AG04450 (cell line): Measurements from ENCODE around the gene CATSPER3. TPM values are rescaled to one million over a fixed set of nuclear protein-coding genes. Genes with fewer than 3 reads are reported as not detected.

Experiments used
- CTCF ChIA-PET: fragments of 300-600, 350-600 bp; formaldehyde crosslinking; extraction: SDS; loops from one replicate; lab custom pipeline; 2022; ENCODE audit warnings: antibody characterized with exemption, inconsistent platforms; lab: Charles Lee
- POLR2A ChIA-PET: fragments of 350-600 bp; formaldehyde crosslinking; extraction: SDS; loops from one replicate; lab custom pipeline; 2021; ENCODE audit warnings: antibody characterized with exemption, inconsistent platforms; lab: Yijun Ruan, JAX
- DNase-seq: peaks from one replicate; pipeline ENCODE4 v3.0.0-alpha.2; 2011; ENCODE audit warnings: low read depth, low spot score
- H3K27ac ChIP-seq: one replicate; pipeline ENCODE4 v1.5.1; 2012; ENCODE audit warnings: low read depth, low read length, control low read depth
- H3K27me3 ChIP-seq: one replicate; pipeline ENCODE4 v1.6.0; 2012; ENCODE audit warnings: low read length; ENCODE audit not compliant: control insufficient read depth, insufficient read depth
- H3K4me3 ChIP-seq: 2 replicates; pipeline ENCODE4 v1.5.1; 2011; ENCODE audit warnings: mild to moderate bottlenecking, low read depth, low read length, control low read depth
- H3K9me3 ChIP-seq: 2 replicates; pipeline ENCODE4 v1.5.1; 2012; ENCODE audit warnings: low read length; ENCODE audit not compliant: control insufficient read depth, insufficient read depth
- polyA plus RNA-seq: library from polyadenylated mRNA; depleted of rRNA; stranded (reverse); fragments of >200 nt; gene quantifications from 2 replicates; pipeline ENCODE4 v1.2.3, GENCODE V29; 2011
- TF ChIP-seq, protein P1 (sequence below): IDR thresholded peaks from 2 replicates; pipeline ENCODE4 v1.5.1; 2011; ENCODE audit warnings: low read depth, low read length, control low read depth, inconsistent platforms

The CATSPER3 gene
- polyA plus RNA-seq, 1 experiment, result 0.22 TPM

DNA sequence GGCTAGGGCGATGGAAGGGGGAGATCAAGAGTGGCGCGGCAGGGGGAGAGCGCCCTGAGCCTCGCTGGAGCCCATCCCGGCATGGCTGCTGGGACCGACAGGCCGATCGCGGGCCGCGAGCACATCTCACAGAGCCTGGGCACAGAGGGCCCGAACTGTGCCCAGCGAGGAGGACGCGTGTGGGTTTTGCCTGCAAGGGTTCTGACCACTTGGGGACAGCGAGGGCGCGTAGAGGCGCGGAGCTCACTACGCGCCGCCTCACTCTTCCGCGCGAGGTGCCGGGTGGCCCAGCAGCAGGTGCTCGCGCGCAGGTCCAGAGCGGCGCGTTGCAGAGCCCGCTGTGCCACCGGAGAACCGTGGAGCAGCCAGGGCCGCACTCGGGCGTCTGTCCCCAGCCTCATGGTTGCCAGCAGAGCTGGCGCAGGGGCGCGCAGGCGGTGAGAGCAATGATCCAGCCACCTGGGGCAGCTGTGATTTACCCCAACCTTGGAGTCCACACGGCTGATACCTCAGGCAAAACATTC lies 82.6 kb downstream of the CATSPER3 start:
- DNase-seq, result no peak

DNA sequence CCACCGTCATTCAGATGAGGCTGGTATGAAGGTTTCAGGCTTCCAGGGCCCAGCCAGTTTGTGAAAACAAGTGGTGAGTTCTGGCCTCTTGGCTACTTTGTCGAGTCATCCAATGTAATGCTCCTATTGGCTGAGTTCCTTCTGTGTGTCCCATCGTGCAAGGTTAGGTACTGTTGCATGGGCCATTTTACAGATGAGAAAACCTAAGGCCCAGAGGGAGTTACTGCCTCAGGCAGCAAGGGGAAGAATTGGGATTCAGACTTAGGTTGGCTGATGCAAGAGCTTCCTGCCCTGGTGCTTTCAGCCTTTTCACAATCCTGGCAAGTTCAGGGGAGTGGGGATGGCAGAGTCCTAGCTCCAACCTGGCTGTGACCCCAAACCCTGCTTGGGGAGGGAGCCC lies 83.7 kb downstream of the CATSPER3 start:
- Histone ChIP-seq H3K27ac (no peak overlapping the region), H3K9me3 (peaks cover 6% of the 10 kb centered on the region; the same call in 1 of the 2 replicates), H3K4me3 (no peak overlapping the region), H3K27me3 (peaks cover 63% of the 10 kb centered on the region)
- DNase-seq, result no peak
- TF ChIP-seq, protein P1, sequence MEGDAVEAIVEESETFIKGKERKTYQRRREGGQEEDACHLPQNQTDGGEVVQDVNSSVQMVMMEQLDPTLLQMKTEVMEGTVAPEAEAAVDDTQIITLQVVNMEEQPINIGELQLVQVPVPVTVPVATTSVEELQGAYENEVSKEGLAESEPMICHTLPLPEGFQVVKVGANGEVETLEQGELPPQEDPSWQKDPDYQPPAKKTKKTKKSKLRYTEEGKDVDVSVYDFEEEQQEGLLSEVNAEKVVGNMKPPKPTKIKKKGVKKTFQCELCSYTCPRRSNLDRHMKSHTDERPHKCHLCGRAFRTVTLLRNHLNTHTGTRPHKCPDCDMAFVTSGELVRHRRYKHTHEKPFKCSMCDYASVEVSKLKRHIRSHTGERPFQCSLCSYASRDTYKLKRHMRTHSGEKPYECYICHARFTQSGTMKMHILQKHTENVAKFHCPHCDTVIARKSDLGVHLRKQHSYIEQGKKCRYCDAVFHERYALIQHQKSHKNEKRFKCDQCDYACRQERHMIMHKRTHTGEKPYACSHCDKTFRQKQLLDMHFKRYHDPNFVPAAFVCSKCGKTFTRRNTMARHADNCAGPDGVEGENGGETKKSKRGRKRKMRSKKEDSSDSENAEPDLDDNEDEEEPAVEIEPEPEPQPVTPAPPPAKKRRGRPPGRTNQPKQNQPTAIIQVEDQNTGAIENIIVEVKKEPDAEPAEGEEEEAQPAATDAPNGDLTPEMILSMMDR, result no peak
- ChIA-PET POLR2A (no interaction called here), CTCF (no interaction called here)

More for the DNA sequence above, 82.6 kb downstream of the CATSPER3 start:
- Histone ChIP-seq H3K9me3 (peaks cover 6% of the 10 kb centered on the region; the same call in 1 of the 2 replicates), H3K27ac (no peak overlapping the region), H3K4me3 (no peak overlapping the region), H3K27me3 (peaks cover 70% of the 10 kb centered on the region)
- CTCF ChIA-PET, result interaction anchor here (0.7 kb wide), 1 partner anchor 75 kb away, joined by 3 read pairs; no protein-coding TSS in a partner anchor
- TF ChIP-seq, protein P1, result no peak
- POLR2A ChIA-PET, result no interaction called here

DNA sequence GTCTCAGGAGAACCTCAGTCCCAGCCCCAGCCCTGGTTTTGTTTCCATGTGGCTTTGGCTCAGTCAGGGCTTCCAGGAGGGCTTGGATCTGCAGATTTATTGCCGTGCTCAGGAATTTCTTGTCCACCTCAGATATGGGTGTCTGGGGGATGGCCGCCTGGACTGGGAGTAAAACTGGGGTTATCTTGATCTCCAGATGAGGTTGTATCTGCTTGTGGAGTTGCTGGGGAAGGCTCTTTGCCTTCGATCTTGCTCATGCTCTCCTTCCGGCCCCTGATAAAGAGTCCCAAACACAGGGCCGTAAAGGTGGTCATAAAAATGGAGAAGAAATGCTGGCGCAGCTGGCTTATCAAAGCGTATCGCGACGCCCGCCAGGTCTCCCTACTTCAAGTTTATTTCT lies 84.2 kb downstream of the CATSPER3 start:
- DNase-seq, result no peak
- ChIA-PET CTCF (no interaction called here), POLR2A (no interaction called here)
- Histone ChIP-seq H3K4me3 (no peak overlapping the region), H3K9me3 (peaks cover 6% of the 10 kb centered on the region; the same call in 1 of the 2 replicates), H3K27me3 (peaks cover 61% of the 10 kb centered on the region), H3K27ac (no peak overlapping the region)
- TF ChIP-seq, protein P1, result no peak

DNA sequence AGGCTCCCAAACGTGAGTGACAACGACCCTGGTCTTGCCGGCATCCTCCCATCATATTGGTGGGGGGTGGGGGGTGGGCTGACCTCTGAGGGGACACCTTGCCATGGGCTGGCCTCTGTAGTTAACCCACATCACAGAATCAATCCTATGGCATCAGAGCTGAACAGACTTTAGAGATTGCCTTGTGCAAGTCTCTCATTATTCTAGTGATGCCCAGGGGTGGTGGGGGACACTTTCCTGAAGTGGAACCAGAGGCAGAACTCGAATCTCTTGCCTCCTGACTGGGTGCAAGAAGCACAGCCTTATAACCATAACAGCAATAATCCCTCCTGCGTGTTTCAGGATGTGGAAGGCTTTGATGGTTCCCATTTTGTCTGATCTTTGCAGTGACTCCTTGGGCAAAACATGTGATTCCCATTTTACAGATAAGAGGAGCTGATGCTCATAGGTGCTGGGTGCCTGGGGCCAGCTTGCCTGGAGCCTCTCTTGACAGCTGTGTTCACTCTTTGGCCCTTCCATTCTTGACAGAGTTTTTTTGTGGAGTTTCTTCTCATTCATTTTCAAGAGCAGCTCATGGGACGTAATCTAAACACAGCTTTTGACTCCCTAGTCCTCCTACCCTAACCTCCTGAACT lies 84.9 kb downstream of the CATSPER3 start:
- CTCF ChIA-PET, result interaction anchor here (1.0 to 1.1 kb wide), 2 partner anchors 148 to 374 kb away, joined by 3 read pairs; partner anchors contain the start of gene PCBD2

More for the DNA sequence above, 84.9 kb downstream of the CATSPER3 start:
- POLR2A ChIA-PET, result interaction anchor here (0.7 kb wide), 1 partner anchor 212 kb away, joined by 3 read pairs; no protein-coding TSS in a partner anchor
- H3K4me3 ChIP-seq, result no peak overlapping the region
- H3K27me3 ChIP-seq, result peaks cover 55% of the 10 kb centered on the region
- H3K9me3 ChIP-seq, result peaks cover 6% of the 10 kb centered on the region; the same call in 1 of the 2 replicates
- TF ChIP-seq, protein P1, result no peak
- H3K27ac ChIP-seq, result no peak overlapping the region
- DNase-seq, result no peak
